Activated CD4-positive, CD25-positive, alpha-beta regulatory T cell treated with anti-CD3 and anti-CD28 coated beads, Interleukin-2, amount 50 U/mL, for 24 hours (primary cell): ENCODE measurements around the gene FAM227B.
A peak's percentile ranks its signal among the peaks of the same experiment; 100 is the strongest.
"Not testable (repeated sequence)": the region's sequence is repeated elsewhere in the genome, so short reads cannot be mapped to it uniquely, and the experiment has no call there.

Experiments used
- ATAC-seq, 2 donors: fragments of 150-1000 bp; cut with Tn5 transposase; one replicate each; pipeline ENCODE4 v1.10.0; 2021; ENCODE audit warnings: mild to moderate bottlenecking in 1 of 2, moderate library complexity in 1 of 2

The FAM227B gene, protein sequence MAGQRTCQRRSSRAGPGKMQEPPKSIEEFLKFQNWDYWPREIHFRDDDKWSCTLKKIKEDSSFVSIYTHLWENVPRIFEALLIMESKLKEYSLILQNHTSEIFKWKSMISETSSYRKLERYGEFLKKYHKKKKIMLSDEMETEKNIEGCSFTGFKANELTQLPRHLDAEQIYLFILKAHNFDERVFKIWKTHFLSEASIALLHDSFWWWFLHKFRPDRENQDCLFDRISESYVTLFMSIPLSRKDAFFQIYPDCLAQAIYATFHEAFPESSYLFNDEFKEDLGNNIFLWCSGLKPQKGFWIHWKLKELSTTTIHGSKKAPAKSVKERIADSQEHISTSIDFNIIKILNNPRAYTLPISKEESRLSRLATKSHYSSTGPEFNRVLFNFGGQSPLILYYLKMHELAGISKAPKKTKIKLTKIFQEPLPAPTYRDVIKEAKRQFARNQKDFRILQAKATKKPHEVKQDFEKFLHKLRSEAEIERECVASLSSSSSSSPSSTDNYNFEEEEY

DNA sequence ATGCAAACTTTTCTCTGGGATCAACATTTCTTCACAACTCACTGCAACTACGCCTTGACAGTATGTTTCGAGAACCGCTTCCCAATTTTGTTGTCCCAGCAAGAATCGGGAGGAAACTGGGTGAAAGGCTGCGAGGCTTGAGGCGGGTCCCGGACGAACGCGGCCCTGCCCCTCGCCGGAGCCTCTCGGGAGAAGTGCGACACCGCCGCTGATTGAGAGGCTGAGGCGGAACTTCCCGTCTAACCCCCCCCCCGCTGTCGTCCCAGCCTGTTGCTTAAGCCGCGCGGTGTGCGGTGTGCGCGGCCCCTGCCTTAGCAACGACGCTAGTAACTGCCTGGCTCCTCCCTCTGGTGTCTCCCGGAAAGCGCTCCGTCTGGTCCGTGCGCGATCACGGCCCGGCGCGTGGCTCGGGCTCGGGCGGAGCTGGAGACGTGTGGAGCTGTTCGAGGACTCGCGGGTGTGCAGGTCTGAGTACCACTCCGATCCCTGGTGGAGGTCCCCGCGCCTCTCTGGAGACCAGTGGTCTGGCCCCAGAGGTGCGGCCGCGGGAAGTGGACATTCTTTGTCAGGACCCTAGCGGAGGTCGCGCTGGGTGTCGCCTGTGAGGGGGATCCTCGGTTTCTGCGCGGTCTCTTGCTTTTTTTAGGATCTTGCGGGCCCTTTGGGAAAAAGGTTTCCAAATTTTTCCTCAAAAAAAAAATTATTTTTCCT, at the start of gene FAM227B, which contains the start of gene DTWD1:
FAM227B (minus strand) TSS at position 161 of the 711 bp plus-strand sequence. CDS start 5,647 bp downstream, outside the sequence.
DTWD1 (plus strand) TSS at position 391 of the 711 bp plus-strand sequence. CDS start 4,120 bp downstream, outside the sequence.
- peak; percentile 99 to 100 for ATAC-seq

DNA sequence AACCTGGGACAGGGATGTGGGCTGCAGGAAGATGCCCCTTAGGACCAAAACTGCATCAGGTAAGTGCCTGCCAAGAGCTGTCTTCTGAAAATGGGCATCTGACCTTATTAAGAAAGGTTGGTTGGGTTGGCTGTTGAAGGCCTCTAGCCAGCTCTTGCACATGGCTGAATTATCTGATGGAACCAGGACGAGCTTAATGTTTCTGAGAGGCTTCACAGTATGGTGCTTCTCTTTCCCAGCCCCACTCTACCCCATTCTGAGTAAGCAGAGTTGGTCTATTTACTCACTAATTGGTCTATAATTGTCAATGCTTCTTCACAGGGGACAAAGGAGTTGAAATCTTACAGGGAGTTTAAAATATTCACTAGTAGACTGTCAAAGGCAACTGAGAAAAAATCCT, 48.7 kb upstream of the FAM227B start:
- no peak for ATAC-seq

DNA sequence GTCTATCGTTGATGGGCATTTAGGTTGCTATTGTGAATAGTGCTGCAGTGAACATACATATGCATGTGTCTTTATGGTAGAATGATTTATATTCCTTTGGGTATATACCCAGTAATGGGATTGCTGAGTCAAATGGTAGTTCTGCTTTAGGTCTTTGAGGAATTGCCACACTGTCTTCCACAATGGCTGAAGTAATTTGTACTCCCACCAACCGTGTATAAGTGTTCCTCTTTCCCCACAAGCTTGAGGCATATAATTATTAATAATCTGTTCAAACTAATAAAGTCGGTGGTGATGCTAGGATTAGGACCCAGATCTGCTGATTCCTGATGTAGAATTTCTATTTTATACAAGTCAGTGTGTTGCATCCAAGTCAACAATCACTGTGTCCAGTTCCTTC, 45.9 kb upstream of the FAM227B start:
- not testable (repeated sequence) for ATAC-seq

DNA sequence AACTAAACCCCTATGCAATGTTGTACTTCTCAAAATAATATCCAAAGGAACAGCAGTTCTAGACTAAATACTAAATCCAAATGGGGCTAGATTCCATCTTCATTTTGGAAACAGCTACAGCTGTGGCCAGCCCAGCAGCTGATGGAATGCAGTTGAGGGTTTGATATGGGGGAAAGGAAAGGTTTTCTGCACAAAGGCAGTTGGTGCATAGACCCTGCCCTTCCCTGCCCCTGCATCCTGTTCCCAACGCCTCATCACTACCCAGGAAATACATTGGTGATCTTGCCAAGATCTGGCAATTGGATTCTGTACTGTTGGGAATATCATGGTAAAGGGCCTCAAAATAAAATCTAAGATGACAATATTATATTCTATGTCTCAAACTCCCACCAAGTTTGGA, 44.1 kb upstream of the FAM227B start:
- no peak for ATAC-seq

DNA sequence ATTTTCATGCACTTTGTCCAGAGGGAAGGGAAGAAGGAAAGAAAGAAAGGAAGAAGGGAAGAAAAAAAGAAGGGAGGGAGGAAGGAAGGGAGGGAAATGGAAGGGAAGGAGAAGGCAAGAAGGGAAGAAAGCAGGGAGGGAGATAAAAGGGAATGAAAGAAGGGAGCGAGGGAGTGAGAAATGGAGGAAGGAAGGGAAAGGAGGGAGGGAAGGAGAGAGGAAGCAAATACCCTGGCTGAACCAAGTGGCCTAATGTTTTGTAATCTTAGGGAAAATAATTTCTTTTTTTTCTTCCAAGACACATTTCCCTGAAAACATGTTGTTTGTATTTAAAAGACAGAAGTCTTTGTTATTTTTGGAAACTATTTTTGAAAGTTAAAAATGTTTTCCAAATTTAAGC, 36.1 kb upstream of the FAM227B start:
- no peak for ATAC-seq

DNA sequence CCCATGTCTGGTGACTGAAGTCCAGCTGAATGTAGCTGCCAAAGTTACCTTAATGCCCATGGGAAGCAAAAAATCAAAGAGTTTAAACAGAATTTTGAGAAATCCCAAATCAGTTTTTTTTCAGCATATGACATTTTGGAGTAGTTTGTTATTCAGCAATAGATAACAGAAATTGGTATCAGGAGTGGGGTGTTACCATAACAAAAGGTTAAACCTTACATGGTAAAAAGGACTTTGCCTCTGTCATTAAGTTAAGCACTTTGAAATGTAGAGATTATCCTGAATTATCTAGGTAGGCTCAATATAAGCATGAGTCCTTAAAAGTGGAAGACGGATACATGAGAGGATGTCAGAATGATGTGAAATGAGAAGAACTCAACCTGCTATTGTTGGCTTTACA, 32.3 kb upstream of the FAM227B start:
- no peak for ATAC-seq

DNA sequence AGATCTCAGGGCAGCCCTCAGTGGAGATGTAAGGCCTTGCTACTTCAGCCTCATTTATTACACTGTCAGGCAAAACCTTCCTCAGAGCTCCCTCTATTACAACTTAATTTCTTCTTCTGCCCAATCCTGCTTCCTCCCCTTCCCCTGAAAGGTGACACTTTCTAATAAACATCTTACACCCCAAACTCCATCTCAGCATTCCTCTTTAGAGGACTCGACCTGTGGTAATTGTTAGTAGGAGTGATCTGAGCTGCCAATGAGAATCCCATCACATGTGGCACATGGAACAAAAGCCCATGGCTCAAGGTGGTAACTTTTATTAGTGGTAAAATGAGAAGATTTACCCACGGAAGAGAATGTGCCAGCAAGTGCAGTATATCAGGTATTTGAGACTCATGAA, 30.1 kb upstream of the FAM227B start:
- no peak for ATAC-seq

DNA sequence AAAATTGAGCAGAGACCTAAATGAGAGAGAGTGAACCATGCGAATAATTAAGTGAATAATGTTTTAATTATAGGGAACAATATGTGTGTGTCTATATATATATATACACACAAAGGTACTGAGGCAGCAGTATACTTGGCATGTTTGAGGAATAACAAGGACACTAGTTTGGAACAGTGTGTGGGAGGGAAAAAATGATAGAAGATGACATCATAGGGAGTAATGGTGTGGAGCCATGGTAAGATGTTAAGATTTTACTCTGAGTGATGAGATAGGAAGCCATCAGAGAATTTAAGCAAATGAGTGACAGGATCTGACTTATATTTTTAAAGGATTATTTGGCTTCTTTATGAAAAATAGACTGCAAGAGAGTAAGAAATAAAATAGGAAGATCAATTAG, 29.4 kb upstream of the FAM227B start:
- no peak for ATAC-seq

DNA sequence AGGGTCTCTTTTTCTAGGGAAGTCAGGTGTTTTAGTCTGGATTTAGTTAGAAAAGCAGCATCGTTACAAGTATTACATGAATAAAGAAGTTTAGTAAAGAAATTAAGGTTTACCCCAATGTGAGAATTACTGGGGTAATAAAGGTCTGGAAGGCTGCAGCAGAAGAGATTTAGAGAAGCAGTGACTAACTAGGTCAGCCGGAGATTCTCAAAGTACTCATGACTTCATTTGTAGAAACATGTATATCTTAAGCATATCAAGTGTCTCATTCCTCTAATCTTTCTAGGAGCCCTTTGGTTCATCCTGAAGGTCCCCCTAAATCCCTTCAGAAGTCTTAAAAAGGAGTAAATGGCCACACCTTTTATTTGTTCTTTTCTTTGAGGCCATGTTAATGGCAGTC, 26.3 kb upstream of the FAM227B start:
- no peak for ATAC-seq

DNA sequence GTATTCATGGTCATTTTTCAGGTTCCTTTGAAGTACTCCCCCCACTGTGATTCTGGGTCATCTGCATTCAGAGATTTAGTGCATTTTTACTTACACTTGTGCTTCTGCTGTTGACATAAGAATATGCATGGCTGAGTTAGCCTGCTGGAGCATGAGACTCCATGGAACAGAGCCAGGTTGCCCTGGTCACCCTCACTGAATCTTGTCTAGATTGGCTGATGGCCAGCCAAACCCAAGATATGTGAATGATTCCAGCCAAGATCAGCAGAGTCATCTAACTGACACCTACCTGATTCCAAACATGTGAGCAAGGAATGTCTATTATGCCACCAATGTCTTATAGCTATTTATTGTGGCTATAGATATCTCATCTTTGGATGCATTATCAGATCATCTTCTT, 25.3 kb upstream of the FAM227B start:
- ATAC-seq: no peak

DNA sequence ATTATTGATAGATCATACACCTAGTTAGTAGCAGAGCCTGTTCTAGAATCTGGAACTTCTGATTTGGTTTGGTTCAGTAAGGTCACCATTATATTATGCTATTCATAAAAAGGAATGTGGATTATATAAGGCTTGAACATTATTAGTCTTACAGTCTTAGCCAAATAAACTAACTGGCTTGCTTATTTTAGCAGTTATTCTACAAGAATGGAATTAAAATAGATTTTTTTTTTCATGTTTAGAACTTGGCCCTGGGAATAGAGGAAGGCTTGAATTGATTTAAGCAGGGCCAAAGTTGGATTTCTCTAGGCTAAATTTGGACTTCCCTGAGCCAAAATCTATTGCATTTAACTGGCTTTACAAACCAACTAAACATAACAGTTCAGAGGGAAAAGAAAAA, 24.7 kb upstream of the FAM227B start:
- ATAC-seq: no peak

DNA sequence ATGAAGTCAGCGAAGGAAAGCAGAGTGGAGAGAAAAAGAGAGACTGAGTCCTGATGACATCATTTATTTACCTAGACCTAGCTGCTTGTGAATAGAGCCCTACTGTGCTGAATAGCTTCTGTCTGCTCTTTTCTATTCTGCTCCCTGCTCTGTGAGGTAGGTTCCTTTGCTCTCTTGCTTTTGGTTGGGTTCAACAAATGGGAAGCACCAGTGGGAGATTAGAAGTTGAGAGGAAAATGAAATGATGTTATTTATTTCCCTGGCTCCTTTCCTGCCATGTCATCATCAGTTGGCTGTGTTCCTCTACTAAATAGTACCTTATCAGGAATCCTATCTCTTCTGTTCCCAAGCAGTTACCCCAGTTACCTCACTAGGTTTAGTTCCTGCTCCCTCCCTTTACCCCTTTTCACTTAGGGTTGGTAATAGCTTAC, 23.8 kb upstream of the FAM227B start:
- ATAC-seq: no peak

DNA sequence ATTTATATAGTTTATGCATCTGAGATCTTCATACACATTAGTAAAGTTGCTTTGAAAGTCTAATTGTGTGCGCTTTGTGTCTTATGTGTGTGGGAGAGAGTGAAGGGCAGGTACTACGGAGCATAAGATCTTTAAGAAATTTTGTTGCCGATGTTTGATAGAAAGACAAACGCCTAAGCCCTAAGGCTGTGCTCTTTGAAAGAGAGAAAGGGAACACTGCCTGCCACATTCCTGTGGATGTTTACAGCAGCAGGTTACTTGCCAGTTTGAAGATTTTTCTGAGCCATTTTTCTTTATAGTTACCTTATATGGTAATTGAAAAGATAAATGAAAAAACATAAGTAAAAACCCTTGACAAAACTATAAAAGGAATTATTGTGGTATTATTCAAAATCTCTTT, 17.2 kb upstream of the FAM227B start:
- ATAC-seq: no peak

DNA sequence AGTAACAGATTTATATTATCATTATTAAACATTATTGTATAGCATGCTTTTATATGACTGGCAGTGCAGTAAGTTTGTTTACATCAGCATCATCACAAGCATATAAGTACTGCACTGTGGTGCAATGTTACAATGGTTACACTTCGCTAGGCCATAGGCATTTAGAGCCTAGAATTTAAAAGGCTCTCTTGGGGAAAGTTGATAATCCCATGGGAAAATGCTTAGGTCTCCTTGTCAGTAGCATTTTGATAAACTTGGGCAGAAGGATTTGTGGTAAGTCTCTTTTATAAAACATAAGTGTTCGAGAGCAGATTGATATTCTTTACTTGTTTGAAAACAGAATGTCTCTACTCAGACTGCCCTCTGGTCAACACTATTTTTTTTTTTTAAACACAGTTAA, 7.8 kb upstream of the FAM227B start:
- ATAC-seq: no peak

DNA sequence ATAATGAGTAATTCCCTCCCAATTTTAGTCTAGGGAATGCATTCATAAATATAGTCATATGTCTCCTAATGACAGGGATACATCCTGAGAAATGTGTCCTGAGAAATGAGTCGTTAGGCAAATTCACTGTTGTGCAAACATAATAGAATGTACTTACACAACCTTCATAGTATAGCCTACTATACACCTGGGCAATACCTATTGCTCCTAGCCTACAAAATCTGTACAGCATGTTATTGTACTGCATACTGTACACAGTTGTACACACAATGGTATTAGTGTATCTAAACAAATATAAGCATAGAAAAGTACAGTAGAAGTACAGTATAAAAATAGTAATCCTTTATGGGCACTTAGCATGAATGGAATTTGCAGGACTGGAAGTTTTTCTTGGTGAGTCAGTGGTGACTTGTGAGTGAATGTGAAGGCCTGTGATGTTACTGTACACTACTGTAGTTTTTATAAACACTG, 6.8 kb upstream of the FAM227B start:
- ATAC-seq: no peak

DNA sequence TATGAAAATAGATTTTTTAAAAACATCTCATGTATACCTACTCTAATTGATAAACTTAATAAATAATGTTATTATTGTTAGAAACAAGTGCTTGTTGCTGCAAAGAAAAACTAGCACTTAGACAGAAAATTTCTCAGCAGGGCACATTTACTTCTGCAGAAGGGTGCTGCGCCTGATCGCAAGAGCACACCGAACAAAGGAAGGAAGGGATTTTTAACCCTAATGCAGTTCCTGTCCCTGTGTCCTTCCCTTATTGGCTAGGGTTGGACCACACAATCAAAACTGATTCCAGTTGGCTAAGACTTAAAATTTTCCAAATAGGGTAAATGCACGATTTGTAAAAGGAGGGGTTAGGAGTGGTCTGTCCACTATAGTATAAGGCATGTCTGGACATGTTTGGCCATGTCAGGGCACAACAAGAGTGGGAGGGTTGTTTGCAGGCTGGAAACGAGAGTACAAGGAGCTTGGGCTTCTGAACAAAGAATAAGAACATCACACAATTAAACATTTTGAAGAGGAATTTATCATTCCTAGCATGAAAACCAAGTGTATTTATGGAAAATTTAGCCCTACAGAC, 4.9 kb upstream of the FAM227B start:
- no peak for ATAC-seq

DNA sequence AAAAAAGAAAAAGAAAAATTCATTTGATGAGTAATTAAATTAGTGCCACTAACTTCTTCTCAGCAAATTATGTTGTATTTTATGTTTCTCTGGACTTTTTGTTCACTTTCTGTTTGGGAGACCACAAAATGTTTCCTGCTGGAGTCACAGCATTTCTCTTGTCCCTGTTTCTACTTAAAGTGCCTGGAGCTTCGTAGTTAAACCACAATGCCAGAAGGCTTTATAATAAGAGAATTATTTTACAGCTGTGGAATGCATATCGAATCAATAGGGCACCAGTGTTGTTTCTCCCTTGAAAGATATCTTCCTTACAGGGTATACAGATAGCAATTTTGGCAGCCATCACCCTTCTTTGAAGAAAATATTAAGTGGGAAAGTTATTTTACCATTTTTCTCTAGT, 3.4 kb upstream of the FAM227B start:
- ATAC-seq: no peak

DNA sequence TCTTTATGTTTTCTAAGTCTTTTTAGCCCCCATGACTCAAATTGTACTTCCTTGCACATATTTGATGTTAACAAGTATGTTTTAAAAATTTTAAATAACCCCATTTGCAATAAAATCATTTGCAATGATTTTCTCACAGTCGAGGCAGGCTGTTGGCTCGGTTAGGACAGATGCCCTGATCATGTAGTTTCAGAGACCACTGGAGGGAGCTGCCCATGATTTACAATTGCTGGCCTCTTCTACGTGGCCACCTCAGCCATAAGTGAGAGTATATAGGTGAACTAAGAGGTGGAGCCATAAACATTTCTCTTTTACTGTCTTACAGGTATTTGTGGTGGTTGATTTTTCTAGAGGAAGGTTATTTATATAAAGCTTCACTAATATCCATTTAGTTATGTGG, 1.9 kb upstream of the FAM227B start:
- ATAC-seq: no peak

DNA sequence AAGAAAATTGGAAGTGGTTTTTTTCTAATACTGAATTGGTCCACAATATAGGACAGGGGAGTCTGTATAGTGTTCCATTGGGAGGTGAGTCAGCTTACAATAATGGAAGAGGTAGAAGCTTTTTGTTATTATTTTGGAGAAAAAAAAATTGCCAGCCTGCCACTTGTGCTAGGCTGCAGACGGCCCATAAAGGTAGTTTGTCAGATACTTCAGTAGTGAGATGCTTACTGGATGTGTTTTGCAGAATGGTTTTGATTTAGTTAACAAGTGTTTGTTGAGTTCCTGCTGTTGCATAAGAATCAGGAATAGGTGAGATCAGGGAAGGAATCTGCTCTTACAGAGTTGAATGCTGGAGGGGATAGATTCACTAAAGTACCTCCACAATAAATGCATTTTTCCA, 1.3 kb upstream of the FAM227B start:
- no peak for ATAC-seq

DNA sequence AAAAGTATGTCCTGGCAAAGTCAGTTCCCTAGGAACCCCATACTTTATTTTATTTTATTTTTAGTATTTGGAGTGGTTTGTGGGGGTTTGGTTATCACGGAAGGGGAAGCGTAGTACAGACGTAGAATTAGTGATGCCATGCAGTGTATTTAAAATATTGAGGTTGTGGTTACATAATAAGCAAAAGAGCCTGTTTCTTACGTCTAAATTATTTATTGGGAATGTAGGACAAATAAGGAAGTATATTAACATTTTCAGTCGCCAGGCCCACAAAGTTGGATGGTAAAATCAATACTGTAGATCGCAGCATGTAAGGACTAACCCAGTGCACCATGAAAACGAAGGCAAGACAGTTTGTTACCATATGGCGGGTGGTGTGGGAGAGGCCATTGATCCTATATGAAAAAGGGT, 788 bp upstream of the FAM227B start:
- no peak for ATAC-seq

DNA sequence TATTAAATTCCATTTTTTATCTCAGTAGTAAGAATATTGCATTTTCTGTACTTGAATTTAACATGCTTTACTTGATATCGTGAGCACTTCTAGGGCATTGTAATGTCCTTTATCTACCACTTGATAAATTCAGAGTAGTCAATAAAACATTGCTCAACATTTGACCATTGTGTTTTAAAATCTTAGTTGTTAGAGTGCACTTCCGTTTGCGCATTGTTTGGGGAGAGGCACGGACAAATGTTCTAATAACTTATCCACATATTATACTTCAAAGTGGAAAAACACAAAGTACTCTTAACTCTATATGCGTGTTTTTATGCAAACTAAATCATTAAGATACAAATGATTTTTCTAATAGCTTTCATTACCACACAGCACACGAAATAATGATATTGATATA, 419 bp downstream of the FAM227B start:
- no peak for ATAC-seq

DNA sequence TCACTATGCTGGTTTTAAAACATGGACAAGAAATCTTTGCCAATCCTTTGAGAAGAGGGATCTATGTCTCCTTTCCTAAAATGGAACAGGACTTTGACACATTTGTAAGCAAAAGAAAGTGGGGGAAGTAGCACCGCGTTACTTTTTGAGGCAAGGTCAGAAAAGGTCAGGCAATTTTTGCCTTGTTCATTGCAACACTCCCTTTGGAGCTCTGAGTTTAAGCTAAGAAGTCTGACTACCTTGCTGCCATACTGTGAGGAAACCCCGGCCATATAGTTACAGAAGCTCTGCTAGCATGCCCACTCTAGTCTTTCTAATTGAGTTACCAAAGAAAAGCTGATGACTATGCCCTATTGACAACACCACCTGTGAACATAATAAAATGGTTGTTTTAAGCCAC, 1.4 kb downstream of the FAM227B start:
- no peak for ATAC-seq

DNA sequence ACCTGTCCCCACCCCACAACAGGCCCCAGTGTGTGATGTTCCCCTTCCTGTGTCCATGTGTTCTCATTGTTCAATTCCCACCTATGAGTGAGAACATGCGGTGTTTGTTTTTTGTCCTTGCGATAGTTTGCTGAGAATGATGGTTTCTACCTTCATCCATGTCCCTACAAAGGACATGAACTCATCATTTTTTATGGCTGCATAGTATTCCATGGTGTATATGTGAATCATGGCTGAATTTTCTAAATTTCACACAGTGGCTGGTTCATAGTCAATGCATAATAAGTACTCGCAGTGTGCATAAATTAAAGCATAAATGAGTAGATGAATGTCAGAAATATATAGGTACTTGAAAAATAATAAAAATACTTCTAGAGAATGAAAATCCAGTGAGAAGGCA, 8.4 kb downstream of the FAM227B start:
- ATAC-seq: not testable (repeated sequence)
